T-helper 2 cell treated with Interferon-gamma antibody and Interleukin-4, amounts not matched to agents 5 μg/mL and 100 μg/mL, for 36 hours (primary cell): ENCODE data around the gene SNPH.

Experiments
- DNase-seq: peaks from one replicate; pipeline ENCODE4 v3.0.0; 2021; ENCODE audit warnings: low spot score
- H3K27ac Mint-ChIP-seq: one replicate; pipeline ENCODE4 v1.8.0; 2021; ENCODE audit warnings: mild to moderate bottlenecking, mixed read lengths
- H3K27me3 Mint-ChIP-seq: one replicate; pipeline ENCODE4 v1.8.0; 2021; ENCODE audit warnings: low read depth, mixed read lengths
- H3K36me3 Mint-ChIP-seq: one replicate; pipeline ENCODE4 v1.8.0; 2021; ENCODE audit warnings: low read depth, mixed read lengths
- H3K4me1 Mint-ChIP-seq: one replicate; pipeline ENCODE4 v1.8.0; 2021; ENCODE audit warnings: low read depth, mixed read lengths
- H3K4me3 Mint-ChIP-seq: one replicate; pipeline ENCODE4 v1.8.0; 2022; ENCODE audit warnings: mild to moderate bottlenecking, moderate library complexity, mixed read lengths
- H3K9me3 Mint-ChIP-seq: one replicate; pipeline ENCODE4 v1.8.0; 2021; ENCODE audit warnings: mixed read lengths

Gene SNPH

GRCh38 chr20:1323830-1324597 lies 57.9 kb downstream of the SNPH start:
- DNase-seq: no peak
- H3K4me3 Mint-ChIP-seq: no peak overlapping the region
- no peaks in the 10 kb centered on the region for H3K27me3 Mint-ChIP-seq
- H3K27ac Mint-ChIP-seq: no peak overlapping the region
- H3K36me3 Mint-ChIP-seq: peaks cover 2% of the 10 kb centered on the region
- H3K4me1 Mint-ChIP-seq: peaks cover 34% of the 10 kb centered on the region
- peaks cover 8% of the 10 kb centered on the region for H3K9me3 Mint-ChIP-seq

- DNase-seq: no peak
- Mint-ChIP-seq H3K27ac (no peak overlapping the region), H3K4me3 (no peak overlapping the region), H3K36me3 (peaks cover 3% of the 10 kb centered on the region), H3K9me3 (peaks cover 8% of the 10 kb centered on the region), H3K4me1 (peaks cover 38% of the 10 kb centered on the region), H3K27me3 (no peaks in the 10 kb centered on the region)
Observed at GRCh38 chr20:1324598-1325172, 58.6 kb downstream of the SNPH start.

GRCh38 chr20:1325173-1326030 lies 59.3 kb downstream of the SNPH start:
- Mint-ChIP-seq H3K4me3 (no peak overlapping the region), H3K4me1 (peaks cover 45% of the 10 kb centered on the region), H3K27ac (no peak overlapping the region), H3K27me3 (no peaks in the 10 kb centered on the region), H3K9me3 (peaks cover 7% of the 10 kb centered on the region), H3K36me3 (peaks cover 4% of the 10 kb centered on the region)
- peak; percentile 99 for DNase-seq

DNA sequence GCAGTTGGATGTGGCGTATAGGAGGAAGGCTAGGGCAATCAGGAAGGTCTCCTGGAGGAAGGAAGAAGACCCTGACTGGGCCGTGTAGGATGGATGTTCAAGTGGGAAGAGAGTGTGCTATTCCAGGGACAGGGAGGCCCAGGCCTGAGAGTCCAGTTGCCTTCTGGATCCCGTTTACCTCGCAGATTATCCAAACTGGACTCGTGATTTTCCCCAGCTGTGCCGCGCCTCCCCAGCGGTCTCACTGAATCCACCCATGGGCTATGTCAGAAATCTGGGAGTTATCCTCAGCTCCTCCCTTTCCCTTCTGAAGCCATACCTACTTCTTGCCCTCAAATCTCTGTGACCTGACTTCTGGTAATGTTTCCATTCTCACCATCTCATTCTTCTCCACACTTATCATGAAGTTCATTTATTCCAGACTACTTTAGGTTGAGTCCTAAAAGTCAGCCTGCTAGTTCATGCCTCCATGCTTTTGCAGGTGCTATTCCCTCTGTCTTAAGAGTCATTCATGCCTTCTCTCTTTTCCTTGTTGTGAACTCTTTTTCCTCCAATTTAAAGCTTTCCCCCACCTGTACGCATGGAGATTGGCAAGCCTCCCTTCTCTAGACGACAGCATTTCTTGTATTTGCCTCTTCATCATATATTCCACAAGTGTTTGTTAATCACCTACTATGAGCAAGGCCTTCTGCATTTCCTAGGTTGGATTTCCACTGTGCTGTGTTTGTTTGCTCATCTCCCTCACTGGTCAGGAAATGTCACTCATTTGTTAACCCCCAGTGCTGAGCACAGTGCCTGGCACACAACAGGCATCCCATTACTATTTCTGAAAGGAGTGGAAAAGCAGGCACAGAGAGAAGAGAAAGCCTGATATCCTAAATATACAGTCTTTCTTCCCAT lies 60.2 kb downstream of the SNPH start:
- Mint-ChIP-seq H3K27me3 (no peaks in the 10 kb centered on the region), H3K4me1 (peaks cover 52% of the 10 kb centered on the region), H3K36me3 (peaks cover 8% of the 10 kb centered on the region), H3K4me3 (no peak overlapping the region), H3K9me3 (peaks cover 2% of the 10 kb centered on the region), H3K27ac (no peak overlapping the region)
- DNase-seq: no peak

DNA sequence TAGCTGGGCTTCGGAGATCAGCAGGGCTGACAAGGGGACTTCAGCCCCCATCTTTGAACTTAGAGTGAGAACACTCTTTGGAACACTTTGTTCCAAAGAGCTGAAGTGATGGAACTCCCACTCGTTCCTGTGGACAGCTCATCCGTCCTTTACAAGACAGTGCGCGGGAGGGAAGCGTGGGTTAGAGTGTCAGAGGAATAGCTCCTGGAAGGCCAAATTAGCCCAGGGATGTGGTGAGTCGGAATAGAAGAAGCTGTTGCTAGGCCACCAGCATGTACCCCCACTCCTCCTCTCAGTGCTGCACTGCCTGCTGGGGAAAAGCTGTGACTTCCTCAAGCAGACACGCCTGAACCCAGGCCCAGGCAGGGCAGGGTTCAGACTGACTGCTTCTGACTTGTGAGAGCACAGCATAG lies 61.2 kb downstream of the SNPH start:
- Mint-ChIP-seq H3K4me1 (peaks cover 51% of the 10 kb centered on the region), H3K4me3 (no peak overlapping the region), H3K27ac (peak overlapping the region; percentile 71), H3K36me3 (peaks cover 11% of the 10 kb centered on the region), H3K27me3 (no peaks in the 10 kb centered on the region), H3K9me3 (no peaks in the 10 kb centered on the region)
- DNase-seq: peak; percentile 38

DNA sequence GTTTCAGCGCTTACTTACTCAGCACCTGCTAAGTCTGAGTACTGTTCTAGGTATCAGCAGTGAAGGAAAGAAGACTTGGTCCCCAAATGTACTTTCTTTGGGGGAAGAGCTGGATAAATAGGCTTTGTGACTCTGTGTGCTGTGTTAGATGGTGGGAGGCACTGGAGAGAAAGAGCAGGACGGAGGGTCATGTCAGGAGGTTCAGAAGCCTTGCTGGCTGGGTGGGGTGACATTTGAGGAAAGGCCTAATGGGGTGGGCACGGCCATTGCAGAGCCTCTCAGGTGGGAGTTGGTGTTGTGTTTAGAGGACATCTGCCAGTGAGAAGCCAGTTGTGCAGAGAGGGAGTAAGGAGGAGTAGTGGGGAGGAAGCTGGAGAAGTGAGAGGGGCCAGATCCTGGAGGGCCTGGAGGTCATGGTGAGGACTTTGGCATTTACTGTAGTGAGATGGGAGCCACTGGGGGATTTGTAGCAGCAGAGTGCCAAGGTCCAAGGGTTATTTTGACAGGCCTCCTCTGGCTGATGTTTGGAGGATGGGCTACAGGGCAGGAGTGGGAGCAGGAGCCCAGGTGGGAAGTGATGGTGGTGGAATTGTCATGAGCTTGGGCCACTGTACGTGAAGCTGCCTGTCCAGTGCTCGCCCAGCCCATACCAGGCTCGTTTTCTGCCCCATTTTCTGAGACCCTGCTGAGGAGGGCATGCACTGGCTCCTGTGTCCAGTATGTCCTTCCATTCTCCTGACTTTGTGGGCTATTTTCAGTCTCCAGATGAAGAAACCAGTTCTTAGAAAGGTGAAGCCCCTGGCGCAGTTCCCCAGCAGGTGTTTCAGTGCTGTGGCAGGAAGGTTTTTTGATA lies 62.0 kb downstream of the SNPH start:
- Mint-ChIP-seq H3K9me3 (no peaks in the 10 kb centered on the region), H3K27me3 (no peaks in the 10 kb centered on the region), H3K27ac (peak overlapping the region; percentile 71), H3K36me3 (peaks cover 18% of the 10 kb centered on the region), H3K4me1 (peaks cover 56% of the 10 kb centered on the region), H3K4me3 (peak overlapping the region; percentile 32)
- DNase-seq: no peak

- no peaks in the 10 kb centered on the region for H3K27me3 Mint-ChIP-seq
- DNase-seq: no peak
- H3K27ac Mint-ChIP-seq: peak within 1 kb of the TSS; percentile 94
- H3K9me3 Mint-ChIP-seq: no peaks in the 10 kb centered on the region
- H3K4me3 Mint-ChIP-seq: peak within 1 kb of the TSS; percentile 32
- peaks cover 22% of the 10 kb centered on the region for H3K36me3 Mint-ChIP-seq
- peaks cover 53% of the 10 kb centered on the region for H3K4me1 Mint-ChIP-seq
Observed at GRCh38 chr20:1328680-1329330, 62.7 kb downstream of the SNPH start, which contains the start of gene SDCBP2. Gene SDCBP2 (minus strand): TSS chr20:1329139. CDS start chr20:1320416, 8,723 bp downstream.

GRCh38 chr20:1330075-1330830 lies 64.2 kb downstream of the SNPH start:
- peaks cover 57% of the 10 kb centered on the region for H3K4me1 Mint-ChIP-seq
- no peak for DNase-seq
- H3K4me3 Mint-ChIP-seq: peak overlapping the region; percentile 38
- no peaks in the 10 kb centered on the region for H3K9me3 Mint-ChIP-seq
- peaks cover 26% of the 10 kb centered on the region for H3K36me3 Mint-ChIP-seq
- H3K27ac Mint-ChIP-seq: peak overlapping the region; percentile 94
- H3K27me3 Mint-ChIP-seq: no peaks in the 10 kb centered on the region

DNA sequence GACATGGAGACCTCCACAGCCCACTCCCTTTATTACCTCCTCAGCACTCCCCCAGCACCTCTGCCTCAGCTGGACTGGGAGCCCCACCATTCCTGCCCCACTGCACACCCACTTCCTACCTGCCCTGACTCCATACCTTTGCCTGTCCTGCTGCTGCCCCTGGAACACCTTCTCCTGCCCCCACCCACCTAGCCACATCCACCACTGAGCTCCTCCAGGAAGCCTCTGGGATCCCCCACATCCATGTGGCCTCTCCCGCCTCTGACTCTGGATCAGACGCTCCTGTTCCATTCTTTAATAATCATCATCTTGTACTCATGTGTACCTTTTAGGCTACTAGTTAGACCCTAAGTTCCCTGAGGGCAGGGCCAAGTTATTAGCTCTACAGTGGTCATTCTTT lies 65.0 kb downstream of the SNPH start:
- H3K36me3 Mint-ChIP-seq: peaks cover 26% of the 10 kb centered on the region
- H3K27ac Mint-ChIP-seq: peak overlapping the region; percentile 73
- DNase-seq: peak; percentile 0
- no peak overlapping the region for H3K4me3 Mint-ChIP-seq
- peaks cover 58% of the 10 kb centered on the region for H3K4me1 Mint-ChIP-seq
- H3K9me3 Mint-ChIP-seq: no peaks in the 10 kb centered on the region
- no peaks in the 10 kb centered on the region for H3K27me3 Mint-ChIP-seq

GRCh38 chr20:1331801-1332453 lies 65.8 kb downstream of the SNPH start:
- peaks cover 64% of the 10 kb centered on the region for H3K4me1 Mint-ChIP-seq
- no peaks in the 10 kb centered on the region for H3K9me3 Mint-ChIP-seq
- no peak overlapping the region for H3K4me3 Mint-ChIP-seq
- H3K27me3 Mint-ChIP-seq: no peaks in the 10 kb centered on the region
- H3K27ac Mint-ChIP-seq: no peak overlapping the region
- H3K36me3 Mint-ChIP-seq: peaks cover 26% of the 10 kb centered on the region
- peak; percentile 1 for DNase-seq

- H3K27ac Mint-ChIP-seq: peak overlapping the region; percentile 49
- H3K27me3 Mint-ChIP-seq: no peaks in the 10 kb centered on the region
- peak; percentile 3 for DNase-seq
- peaks cover 26% of the 10 kb centered on the region for H3K36me3 Mint-ChIP-seq
- peaks cover 56% of the 10 kb centered on the region for H3K4me1 Mint-ChIP-seq
- H3K9me3 Mint-ChIP-seq: no peaks in the 10 kb centered on the region
- no peak overlapping the region for H3K4me3 Mint-ChIP-seq
Observed at GRCh38 chr20:1332749-1333300, 66.7 kb downstream of the SNPH start.
